DOHH2 (cell line): ENCODE data around the gene MRPS18A.

Experiments used
- H3F3A ChIP-seq: fragments of 200-600 bp; sonication (generic), shearing (Covaris generic); 2 replicates; pipeline ENCODE4 v1.6.0; 2016; ENCODE audit warnings: antibody characterized with exemption, mild to moderate bottlenecking; ENCODE audit not compliant: control insufficient read depth, insufficient read depth
- H3K27ac ChIP-seq: fragments of 200-600 bp; sonication (generic); 2 replicates; pipeline ENCODE4 v1.5.1; 2014; ENCODE audit warnings: low read depth, mild to moderate bottlenecking, low read length, moderate library complexity
- H3K27me3 ChIP-seq: fragments of 200-600 bp; sonication (generic); 2 replicates; pipeline ENCODE4 v1.6.1; 2014; ENCODE audit warnings: mild to moderate bottlenecking, low read length, mixed read lengths; ENCODE audit not compliant: control insufficient read depth
- H3K36me3 ChIP-seq: fragments of 200-600 bp; sonication (generic); 2 replicates; pipeline ENCODE4 v1.6.1; 2014; ENCODE audit warnings: mild to moderate bottlenecking, low read length, moderate library complexity, mixed read lengths; ENCODE audit not compliant: control insufficient read depth
- H3K4me1 ChIP-seq: fragments of 200-600 bp; sonication (generic); 2 replicates; pipeline ENCODE4 v1.6.1; 2014; ENCODE audit warnings: mild to moderate bottlenecking, low read length, mixed read lengths; ENCODE audit not compliant: control insufficient read depth
- H3K4me2 ChIP-seq: fragments of 200-600 bp; sonication (generic); 2 replicates; pipeline ENCODE4 v1.6.0; 2014; ENCODE audit warnings: mild to moderate bottlenecking, low read length, moderate library complexity
- H3K4me3 ChIP-seq: fragments of 200-600 bp; sonication (generic); 2 replicates; pipeline ENCODE4 v1.5.1; 2014; ENCODE audit warnings: mild to moderate bottlenecking, low read length, mixed read lengths
- H3K79me2 ChIP-seq: fragments of 200-600 bp; sonication (generic); 2 replicates; pipeline ENCODE4 v1.6.1; 2014; ENCODE audit warnings: mild to moderate bottlenecking, low read length, mixed read lengths; ENCODE audit not compliant: control insufficient read depth
- H3K9me2 ChIP-seq: fragments of 200-600 bp; sonication (generic); replicated peaks from 2 replicates; pipeline ENCODE4 v1.6.1; 2014; ENCODE audit warnings: mild to moderate bottlenecking, low read length, mixed read lengths; ENCODE audit not compliant: control insufficient read depth
- H3K9me3 ChIP-seq: fragments of 200-600 bp; sonication (generic); 2 replicates; pipeline ENCODE4 v1.6.1; 2014; ENCODE audit warnings: antibody characterized with exemption, low read length, mixed read lengths; ENCODE audit not compliant: control insufficient read depth, insufficient read depth
- H4K20me1 ChIP-seq: fragments of 200-600 bp; sonication (generic); 2 replicates; pipeline ENCODE4 v1.6.0; 2014; ENCODE audit warnings: low read depth, mild to moderate bottlenecking, antibody characterized with exemption, low read length, moderate library complexity; ENCODE audit not compliant: control insufficient read depth, insufficient read depth
- EZH2phosphoT487 ChIP-seq: fragments of 200-600 bp; sonication (generic); IDR thresholded peaks from 2 replicates; pipeline ENCODE4 v1.6.1; 2017; ENCODE audit warnings: borderline replicate concordance, mild to moderate bottlenecking, antibody characterized with exemption, low read length, moderate library complexity, mixed read lengths
- TF ChIP-seq, protein P1 (sequence below): fragments of 200-600 bp; sonication (generic); IDR thresholded peaks from one replicate; pipeline ENCODE4 v1.5.1; 2014; ENCODE audit warnings: antibody characterized with exemption, mild to moderate bottlenecking, low read depth, low read length; ENCODE audit not compliant: poor library complexity, severe bottlenecking

MRPS18A gene

DNA sequence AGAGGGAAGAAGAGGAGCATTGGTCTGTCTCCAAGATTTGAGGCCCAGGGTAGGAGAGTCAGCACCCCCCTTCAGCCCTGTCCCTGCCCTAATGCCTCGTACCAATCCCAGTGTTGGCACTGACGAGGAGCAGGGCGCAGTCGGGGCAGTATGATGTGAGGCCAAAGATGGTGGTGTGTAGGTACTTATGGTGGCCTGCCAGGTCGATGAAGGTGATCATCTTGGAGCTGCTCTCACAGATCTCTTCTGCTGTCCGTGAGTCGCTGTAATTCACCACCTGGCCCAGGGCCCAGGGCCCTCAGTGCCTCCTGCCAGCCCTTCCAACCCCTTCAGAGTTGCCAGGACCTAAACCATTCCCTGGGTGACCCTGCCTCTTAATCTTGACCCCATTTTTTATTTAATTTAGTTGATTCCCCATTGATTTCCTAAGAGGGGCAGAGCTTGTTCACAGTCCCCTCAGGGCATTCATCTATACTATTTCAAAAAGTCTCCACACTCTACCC is 62.8 kb downstream of the MRPS18A start:
- no peak overlapping the region for H3K27ac ChIP-seq

DNA sequence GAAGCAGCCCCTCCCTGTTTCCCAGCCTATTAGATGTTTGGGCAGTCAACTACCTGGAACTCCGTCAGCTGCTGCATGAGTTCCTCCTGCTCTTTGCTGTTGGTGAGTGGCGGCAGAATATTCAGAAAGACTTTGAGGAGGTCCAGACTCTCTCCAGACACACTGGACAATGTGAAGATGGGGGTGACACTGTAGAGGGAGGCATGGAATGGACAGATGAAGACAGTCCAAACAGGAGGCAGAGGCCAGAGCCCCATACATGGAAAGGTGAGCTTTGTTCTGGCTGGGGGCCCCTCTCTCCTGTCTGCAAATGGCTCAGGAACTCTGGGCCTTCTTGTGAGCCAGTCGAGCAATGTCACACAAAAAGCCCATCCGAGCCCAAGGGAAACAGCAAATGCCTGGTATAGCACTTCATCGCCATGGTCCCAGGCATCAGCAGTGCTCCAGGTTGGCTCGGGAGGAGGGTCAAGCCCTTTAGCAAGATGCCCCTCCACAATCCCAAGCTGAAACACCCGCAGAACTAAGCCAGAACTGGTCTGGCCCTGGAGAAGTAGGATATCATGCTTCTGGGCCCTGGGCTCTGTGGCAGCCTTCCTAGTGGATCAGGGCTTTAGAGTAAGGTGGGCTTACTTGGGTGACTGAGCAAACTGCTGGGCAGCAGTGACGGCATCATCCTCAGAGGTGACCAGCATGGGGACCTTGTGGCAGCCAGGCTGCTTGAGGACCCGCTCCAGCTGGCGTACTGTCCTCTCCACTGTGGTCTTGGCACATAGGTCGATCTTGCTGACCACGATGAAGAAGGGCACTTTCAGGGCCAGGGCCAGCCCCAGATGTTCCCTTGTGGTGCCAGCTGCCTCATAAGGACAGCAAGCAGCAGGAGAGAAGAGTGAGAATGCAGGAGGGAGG is 63.5 kb downstream of the MRPS18A start:
- H3K4me2 ChIP-seq = no peak overlapping the region
- H3K4me1 ChIP-seq = peaks cover 12% of the 10 kb centered on the region
- no peaks in the 10 kb centered on the region for H3K9me2 ChIP-seq
- no peaks in the 10 kb centered on the region for H3K27me3 ChIP-seq
- TF ChIP-seq EZH2phosphoT487 = no peak
- TF ChIP-seq, protein P1, sequence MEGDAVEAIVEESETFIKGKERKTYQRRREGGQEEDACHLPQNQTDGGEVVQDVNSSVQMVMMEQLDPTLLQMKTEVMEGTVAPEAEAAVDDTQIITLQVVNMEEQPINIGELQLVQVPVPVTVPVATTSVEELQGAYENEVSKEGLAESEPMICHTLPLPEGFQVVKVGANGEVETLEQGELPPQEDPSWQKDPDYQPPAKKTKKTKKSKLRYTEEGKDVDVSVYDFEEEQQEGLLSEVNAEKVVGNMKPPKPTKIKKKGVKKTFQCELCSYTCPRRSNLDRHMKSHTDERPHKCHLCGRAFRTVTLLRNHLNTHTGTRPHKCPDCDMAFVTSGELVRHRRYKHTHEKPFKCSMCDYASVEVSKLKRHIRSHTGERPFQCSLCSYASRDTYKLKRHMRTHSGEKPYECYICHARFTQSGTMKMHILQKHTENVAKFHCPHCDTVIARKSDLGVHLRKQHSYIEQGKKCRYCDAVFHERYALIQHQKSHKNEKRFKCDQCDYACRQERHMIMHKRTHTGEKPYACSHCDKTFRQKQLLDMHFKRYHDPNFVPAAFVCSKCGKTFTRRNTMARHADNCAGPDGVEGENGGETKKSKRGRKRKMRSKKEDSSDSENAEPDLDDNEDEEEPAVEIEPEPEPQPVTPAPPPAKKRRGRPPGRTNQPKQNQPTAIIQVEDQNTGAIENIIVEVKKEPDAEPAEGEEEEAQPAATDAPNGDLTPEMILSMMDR = no peak
- H4K20me1 ChIP-seq = no peaks in the 10 kb centered on the region
- H3K4me3 ChIP-seq = no peak overlapping the region
- no peaks in the 10 kb centered on the region for H3K9me3 ChIP-seq
- H3K79me2 ChIP-seq = peaks cover 24% of the 10 kb centered on the region
- no peak overlapping the region for H3K27ac ChIP-seq
- peaks cover 88% of the 10 kb centered on the region for H3K36me3 ChIP-seq
- peaks cover 17% of the 10 kb centered on the region for H3F3A ChIP-seq

More for the DNA sequence above, 62.8 kb downstream of the MRPS18A start:
- H3K79me2 ChIP-seq = peaks cover 24% of the 10 kb centered on the region
- no peak overlapping the region for H3K4me2 ChIP-seq
- peaks cover 10% of the 10 kb centered on the region for H3F3A ChIP-seq
- H4K20me1 ChIP-seq = no peaks in the 10 kb centered on the region
- no peaks in the 10 kb centered on the region for H3K9me2 ChIP-seq
- no peaks in the 10 kb centered on the region for H3K9me3 ChIP-seq
- H3K4me1 ChIP-seq = peaks cover 16% of the 10 kb centered on the region
- H3K4me3 ChIP-seq = no peak overlapping the region
- TF ChIP-seq, protein P1 = no peak
- TF ChIP-seq EZH2phosphoT487 = no peak
- H3K27me3 ChIP-seq = no peaks in the 10 kb centered on the region
- H3K36me3 ChIP-seq = peaks cover 83% of the 10 kb centered on the region

DNA sequence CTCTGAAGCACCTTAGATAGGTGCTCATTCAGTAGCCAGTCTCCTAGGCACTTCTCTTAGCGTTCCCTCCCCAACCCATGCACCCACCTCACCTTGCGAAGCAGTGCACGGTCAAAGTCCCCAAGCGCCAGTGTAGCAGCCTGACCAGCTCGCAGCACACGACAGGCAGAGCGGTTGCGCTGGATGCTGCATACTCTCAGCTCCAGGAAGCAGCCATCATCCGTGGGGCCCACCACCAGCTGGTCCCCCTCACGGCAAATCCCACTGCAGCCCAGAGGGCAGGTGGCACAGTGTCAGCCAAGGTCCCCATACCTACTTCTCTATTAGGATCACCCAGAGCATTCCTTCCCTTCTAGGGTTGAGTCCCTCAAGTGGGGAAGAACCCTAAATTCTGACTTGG is 65.0 kb downstream of the MRPS18A start:
- Histone ChIP-seq H3K36me3 (peaks cover 80% of the 10 kb centered on the region), H3K4me3 (no peak overlapping the region), H3K9me3 (no peaks in the 10 kb centered on the region), H3K27me3 (no peaks in the 10 kb centered on the region), H3F3A (peaks cover 21% of the 10 kb centered on the region), H3K9me2 (no peaks in the 10 kb centered on the region), H3K79me2 (peaks cover 12% of the 10 kb centered on the region), H3K4me1 (peaks cover 7% of the 10 kb centered on the region), H4K20me1 (no peaks in the 10 kb centered on the region), H3K27ac (no peak overlapping the region), H3K4me2 (no peak overlapping the region)
- no peak for TF ChIP-seq EZH2phosphoT487
- TF ChIP-seq, protein P1 = no peak
